K562 (cell line): ENCODE results near the gene IL10RB. TPM values are rescaled to one million over a fixed set of nuclear protein-coding genes. Genes with fewer than 3 reads are reported as not detected.

Source experiments
- ATAC-seq: fragments of 200-7000 bp; cut with Tn5 transposase; 3 replicates; pipeline ENCODE4 v1.9.1; 2020; ENCODE audit warnings: moderate library complexity
- BruUV-seq: library from RNA; stranded (reverse); fragments of 400-500 nt; replicated peaks from 2 replicates; lab custom pipeline; 2021; lab: Mats Ljungman, UMichigan
- CTCF ChIA-PET: fragments of 300-600 bp; formaldehyde crosslinking; extraction: SDS; loops from one replicate; lab custom pipeline; 2021; ENCODE audit warnings: low intra/inter-chr PET ratio; lab: Yijun Ruan, JAX
- POLR2A ChIA-PET: fragments of 300-600, 350-650 bp; sonication (Branson Sonifier 250); formaldehyde crosslinking; extraction: SDS; loops from one replicate; lab custom pipeline; 2021; ENCODE audit warnings: antibody characterized with exemption, inconsistent platforms; lab: Yijun Ruan, JAX
- DNase-seq, 4 experiments: peaks; one replicate each; pipeline versions ENCODE4 v3.0.0 to v3.0.0-alpha.2; 2011 to 2018; ENCODE audit warnings: low spot score in 3 of 4, mixed read lengths in 3 of 4; ENCODE audit errors: extremely low read depth in 1 of 4
- FAIRE-seq: peaks from 2 replicates; lab custom pipeline; 2011; peaks lifted over from hg19 to GRCh38; lab: Jason Lieb, UNC
- H2AFZ ChIP-seq: 2 replicates; pipeline ENCODE4 v1.6.0; 2011; ENCODE audit warnings: low read depth, low read length, control low read depth, inconsistent platforms
- H3K27ac ChIP-seq: fragments of 200-600 bp; 3 replicates; pipeline ENCODE4 v1.8.0; 2011; ENCODE audit warnings: low read depth, mild to moderate bottlenecking, control low read depth, inconsistent platforms, low read length, moderate library complexity, mixed read lengths; ENCODE audit errors: extremely low read depth
- H3K27me3 ChIP-seq, 2 experiments: fragments of 300-600 bp in 1 of 2; 2 replicates in 1 of 2; 3 replicates in 1 of 2; pipeline versions ENCODE4 v1.6.0 to v1.8.0; 2011; ENCODE audit warnings: inconsistent platforms in 2 of 2, low read length in 2 of 2, mild to moderate bottlenecking in 1 of 2, mixed read lengths in 1 of 2, moderate library complexity in 1 of 2; ENCODE audit not compliant: control insufficient read depth in 2 of 2, insufficient read depth in 2 of 2
- H3K36me3 ChIP-seq: fragments of 300-600 bp; 3 replicates; pipeline ENCODE4 v1.8.0; 2011; ENCODE audit warnings: mild to moderate bottlenecking, low read length, inconsistent platforms; ENCODE audit not compliant: control insufficient read depth, insufficient read depth
- H3K4me1 ChIP-seq, 2 experiments: fragments of 200-600 bp in 1 of 2; replicated peaks in 1 of 2; 2 replicates in 1 of 2; 3 replicates in 1 of 2; pipeline versions ENCODE4 v1.5.1 to v1.8.0; 2011; ENCODE audit warnings: inconsistent platforms in 2 of 2, low read length in 2 of 2, mild to moderate bottlenecking in 1 of 2, mixed read lengths in 1 of 2, moderate library complexity in 1 of 2; ENCODE audit not compliant: control insufficient read depth in 2 of 2, insufficient read depth in 2 of 2
- H3K4me2 ChIP-seq: 2 replicates; pipeline ENCODE4 v1.6.1; 2011; ENCODE audit warnings: low read length, control low read depth, inconsistent platforms, mixed read lengths; ENCODE audit not compliant: insufficient read depth
- H3K4me3 ChIP-seq: fragments of 200-600 bp; sonication (generic), shearing (Covaris generic); 2 replicates; pipeline ENCODE4 v1.5.1; 2016; ENCODE audit warnings: control low read depth, inconsistent platforms
- H3K79me2 ChIP-seq: fragments of 200-600 bp; 3 replicates; pipeline ENCODE4 v1.8.0; 2011; ENCODE audit warnings: low read length, inconsistent platforms; ENCODE audit not compliant: control insufficient read depth, insufficient read depth
- H3K9ac ChIP-seq, 2 experiments: 2 replicates each; pipeline versions ENCODE4 v1.6.0 to v1.6.1; 2011; ENCODE audit warnings: low read depth in 2 of 2, low read length in 2 of 2, control low read depth in 1 of 2, inconsistent platforms in 1 of 2, mild to moderate bottlenecking in 1 of 2, mixed read lengths in 1 of 2; ENCODE audit not compliant: insufficient read depth in 1 of 2
- H3K9me1 ChIP-seq: one replicate; pipeline ENCODE4 v1.6.0; 2011; ENCODE audit warnings: inconsistent platforms, mild to moderate bottlenecking, low read length, moderate library complexity; ENCODE audit not compliant: control insufficient read depth, insufficient read depth
- H3K9me3 ChIP-seq: replicated peaks from 2 replicates; pipeline ENCODE4 v1.5.1; 2011; ENCODE audit warnings: low read depth, low read length, inconsistent platforms; ENCODE audit not compliant: control insufficient read depth, insufficient read depth
- H4K20me1 ChIP-seq: replicated peaks from 2 replicates; pipeline ENCODE4 v1.6.1; 2011; ENCODE audit warnings: low read length, inconsistent platforms, mixed read lengths; ENCODE audit not compliant: control insufficient read depth, insufficient read depth
- BMI1 ChIP-seq: fragments of 150-350 bp; IDR thresholded peaks from 2 replicates; pipeline ENCODE4 v1.6.1; 2014; ENCODE audit warnings: low read length
- CREB1 ChIP-seq, 2 experiments: sonication (generic) in 1 of 2; formaldehyde crosslinking in 1 of 2; IDR thresholded peaks; 2 replicates each; pipeline versions ENCODE4 v1.6.1 to v1.8.0; 2012 to 2022; ENCODE audit warnings: inconsistent platforms in 1 of 2, mild to moderate bottlenecking in 1 of 2, missing genetic modification reagents in 1 of 2, moderate library complexity in 1 of 2
- ETS2 ChIP-seq: IDR thresholded peaks from 2 replicates; pipeline ENCODE4 v1.6.1; 2016; ENCODE audit warnings: borderline replicate concordance, missing genetic modification characterization, mild to moderate bottlenecking, moderate library complexity, missing compliant biosample characterization; ENCODE audit not compliant: poor library complexity, severe bottlenecking
- MED1 ChIP-seq: sonication (generic); formaldehyde crosslinking; IDR thresholded peaks from 2 replicates; pipeline ENCODE4 v1.8.1; 2023; ENCODE audit warnings: missing genetic modification reagents, borderline replicate concordance
- PHB2 ChIP-seq: fragments of 450-650 bp; IDR thresholded peaks from 2 replicates; pipeline ENCODE4 v1.6.1; 2017; ENCODE audit warnings: low read depth
- SIN3A ChIP-seq, 2 experiments: fragments of 150-350 bp in 1 of 2; IDR thresholded peaks; 2 replicates each; pipeline ENCODE4 v1.6.1; 2011 to 2016; ENCODE audit warnings: borderline replicate concordance in 2 of 2, low read depth in 2 of 2, low read length in 2 of 2, mild to moderate bottlenecking in 2 of 2, moderate library complexity in 2 of 2; ENCODE audit not compliant: control insufficient read depth in 1 of 2
- SMARCE1 ChIP-seq: fragments of 450-650 bp; IDR thresholded peaks from 2 replicates; pipeline ENCODE4 v1.7.1; 2016; ENCODE audit warnings: mild to moderate bottlenecking
- SREBF1 ChIP-seq: fragments of 150-350 bp; IDR thresholded peaks from 2 replicates; pipeline ENCODE4 v1.6.1; 2014; ENCODE audit warnings: antibody characterized with exemption, low read depth, low read length, borderline replicate concordance
- TCFL5 ChIP-seq: fragments of 250-450 bp; sonication (Bioruptor Pico); conservative IDR thresholded peaks from 2 replicates; pipeline ENCODE4 v1.6.1; 2021; ENCODE audit warnings: mild to moderate bottlenecking, moderate library complexity, matching md5 sums
- ZNF175 ChIP-seq: fragments of 200-800 bp; sonication (Bioruptor generic); IDR thresholded peaks from 2 replicates; pipeline ENCODE4 v1.6.1; 2016; ENCODE audit warnings: low read depth, mild to moderate bottlenecking, missing genetic modification characterization, missing compliant biosample characterization
- ZNF197 ChIP-seq: fragments of 200-800 bp; sonication (Bioruptor generic); IDR thresholded peaks from 2 replicates; pipeline ENCODE4 v1.6.1; 2016; ENCODE audit warnings: low read depth, missing genetic modification characterization, missing compliant biosample characterization
- WGBS: fragments of 100-300 bp; shearing (Covaris generic); methylation state at CpG from one replicate; pipeline ENCODE4 v1.1.6; 2016; ENCODE audit warnings: low coverage, mixed read lengths; ENCODE audit not compliant: insufficient coverage; ENCODE audit errors: missing lambda C conversion rate; 5-methylcytosine and 5-hydroxymethylcytosine counted together
- in situ Hi-C: fragments of 300-500 bp; cut with MboI; formaldehyde crosslinking; loops from 4 replicates; pipeline ENCODE4 v1.15.0; 2018; ENCODE audit warnings: inconsistent platforms, mixed read lengths
- intact Hi-C: fragments of 100-400 bp; cut with micrococcal nuclease; formaldehyde crosslinking; loops from 2 replicates; pipeline ENCODE4 v1.14.2; 2022
- polyA plus RNA-seq, 8 experiments: library from polyadenylated mRNA; depleted of rRNA in 4 of 8; stranded (reverse) in 5 of 8; unstranded in 3 of 8; fragments of >200 nt; fragmentation: Nextera tagmentation in 2 of 8; fragmentation: Illumina TruSeq in 1 of 8; extraction: Ambion mirVana in 2 of 8; extraction: Trizol in 1 of 8; gene quantifications; 2 replicates each; pipeline versions ENCODE4 v1.2.1 to v1.2.3, GENCODE V29; 2011 to 2014; ENCODE audit warnings: inconsistent platforms in 1 of 8, missing spikeins in 1 of 8
- total RNA-seq, 7 experiments: library from RNA; depleted of rRNA in 6 of 7; stranded (reverse); fragments of >200 nt in 6 of 7; fragmentation: Illumina TruSeq in 2 of 7; extraction: Trizol in 2 of 7; gene quantifications; 2 replicates each; pipeline versions ENCODE4 v1.2.1 to v1.2.3, GENCODE V29; 2011 to 2021; ENCODE audit warnings: low replicate concordance in 1 of 7
- TF ChIP-seq, protein P1 (sequence below): fragments of 250-450 bp; sonication (Bioruptor Pico); IDR thresholded peaks from 2 replicates; pipeline ENCODE4 v1.4.0; 2020; ENCODE audit warnings: borderline replicate concordance
- TF ChIP-seq, protein P2 (sequence below), 2 experiments: fragments of 450-650 bp in 1 of 2; sonication (generic) in 1 of 2; formaldehyde crosslinking; conservative IDR thresholded peaks; 2 replicates each; pipeline versions ENCODE4 v1.4.0 to v1.8.1; 2020 to 2022; ENCODE audit warnings: mild to moderate bottlenecking in 1 of 2, missing genetic modification reagents in 1 of 2
- TF ChIP-seq, protein P3 (sequence below): fragments of 250-450 bp; sonication (Bioruptor Pico); IDR thresholded peaks from 2 replicates; pipeline ENCODE4 v1.9.0; 2021; ENCODE audit warnings: mild to moderate bottlenecking, inconsistent platforms

IL10RB gene
- total and polyA plus RNA-seq, 9 of the 15 experiments (the other 6 are each of a cell fraction or from before 2014, with no cell fraction given), result 10.9 to 33.8 (median 23.0) TPM

- DNase-seq (no peak), ATAC-seq (no peak; the same call in 2 of the 3 replicates), FAIRE-seq (no peak)
- 3% methylated on average over 5 of the region's 5 CpGs for WGBS
- no peaks in the 10 kb centered on the region for H3K79me2 ChIP-seq
- BruUV-seq, result no TSS peak
- no peaks in the 10 kb centered on the region for H3K36me3 ChIP-seq
- H4K20me1 ChIP-seq, result no peaks in the 10 kb centered on the region
- H3K9me3 ChIP-seq, result no peaks in the 10 kb centered on the region
- CTCF ChIA-PET, result no interaction called here
- intact Hi-C loops (no loop called here), in situ Hi-C loops (no loop called here)
- no peak overlapping the region for H3K27ac ChIP-seq
- POLR2A ChIA-PET, result interaction anchor here (2.6 kb wide), 1 partner anchor 9 kb away, joined by 11 read pairs; the partner anchor contains the start of gene IFNAR1
- H3K4me3 ChIP-seq, result no peak overlapping the region
- no peaks in the 10 kb centered on the region for H3K9me1 ChIP-seq
- no peak overlapping the region for H3K9ac ChIP-seq
- H3K27me3 ChIP-seq, result peaks cover 5 to 12% of the 10 kb centered on the region in 2 experiments; a peak in 4 of 5 replicates
- H3K4me1 ChIP-seq, result no peaks in the 10 kb centered on the region
- no peak overlapping the region for H3K4me2 ChIP-seq
- no peak overlapping the region for H2AFZ ChIP-seq
- no peak for TF ChIP-seq ZNF197 (CRISPR knock-in tag)
- TF ChIP-seq, protein P1, sequence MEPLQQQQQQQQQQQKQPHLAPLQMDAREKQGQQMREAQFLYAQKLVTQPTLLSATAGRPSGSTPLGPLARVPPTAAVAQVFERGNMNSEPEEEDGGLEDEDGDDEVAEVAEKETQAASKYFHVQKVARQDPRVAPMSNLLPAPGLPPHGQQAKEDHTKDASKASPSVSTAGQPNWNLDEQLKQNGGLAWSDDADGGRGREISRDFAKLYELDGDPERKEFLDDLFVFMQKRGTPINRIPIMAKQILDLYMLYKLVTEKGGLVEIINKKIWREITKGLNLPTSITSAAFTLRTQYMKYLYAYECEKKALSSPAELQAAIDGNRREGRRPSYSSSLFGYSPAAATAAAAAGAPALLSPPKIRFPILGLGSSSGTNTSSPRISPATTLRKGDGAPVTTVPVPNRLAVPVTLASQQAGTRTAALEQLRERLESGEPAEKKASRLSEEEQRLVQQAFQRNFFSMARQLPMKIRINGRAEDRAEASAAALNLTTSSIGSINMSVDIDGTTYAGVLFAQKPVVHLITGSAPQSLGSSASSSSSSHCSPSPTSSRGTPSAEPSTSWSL (CRISPR knock-in tag), result no peak
- TF ChIP-seq MED1 (CRISPR knock-in tag), result no peak
- no peak for TF ChIP-seq SIN3A (IDR thresholded peaks at IDR 0.05; ENCODE audit: borderline replicate concordance in 2 of 2, control insufficient read depth in 1 of 2, low read depth in 2 of 2, low read length in 2 of 2)
- TF ChIP-seq, protein P2, sequence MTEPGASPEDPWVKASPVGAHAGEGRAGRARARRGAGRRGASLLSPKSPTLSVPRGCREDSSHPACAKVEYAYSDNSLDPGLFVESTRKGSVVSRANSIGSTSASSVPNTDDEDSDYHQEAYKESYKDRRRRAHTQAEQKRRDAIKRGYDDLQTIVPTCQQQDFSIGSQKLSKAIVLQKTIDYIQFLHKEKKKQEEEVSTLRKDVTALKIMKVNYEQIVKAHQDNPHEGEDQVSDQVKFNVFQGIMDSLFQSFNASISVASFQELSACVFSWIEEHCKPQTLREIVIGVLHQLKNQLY (CRISPR knock-in tag; conservative IDR thresholded peaks at IDR 0.05), result no peak
- no peak for TF ChIP-seq BMI1
- TF ChIP-seq, protein P3, sequence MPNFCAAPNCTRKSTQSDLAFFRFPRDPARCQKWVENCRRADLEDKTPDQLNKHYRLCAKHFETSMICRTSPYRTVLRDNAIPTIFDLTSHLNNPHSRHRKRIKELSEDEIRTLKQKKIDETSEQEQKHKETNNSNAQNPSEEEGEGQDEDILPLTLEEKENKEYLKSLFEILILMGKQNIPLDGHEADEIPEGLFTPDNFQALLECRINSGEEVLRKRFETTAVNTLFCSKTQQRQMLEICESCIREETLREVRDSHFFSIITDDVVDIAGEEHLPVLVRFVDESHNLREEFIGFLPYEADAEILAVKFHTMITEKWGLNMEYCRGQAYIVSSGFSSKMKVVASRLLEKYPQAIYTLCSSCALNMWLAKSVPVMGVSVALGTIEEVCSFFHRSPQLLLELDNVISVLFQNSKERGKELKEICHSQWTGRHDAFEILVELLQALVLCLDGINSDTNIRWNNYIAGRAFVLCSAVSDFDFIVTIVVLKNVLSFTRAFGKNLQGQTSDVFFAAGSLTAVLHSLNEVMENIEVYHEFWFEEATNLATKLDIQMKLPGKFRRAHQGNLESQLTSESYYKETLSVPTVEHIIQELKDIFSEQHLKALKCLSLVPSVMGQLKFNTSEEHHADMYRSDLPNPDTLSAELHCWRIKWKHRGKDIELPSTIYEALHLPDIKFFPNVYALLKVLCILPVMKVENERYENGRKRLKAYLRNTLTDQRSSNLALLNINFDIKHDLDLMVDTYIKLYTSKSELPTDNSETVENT (CRISPR knock-in tag), result no peak
- TF ChIP-seq SREBF1, result no peak
- no peak for TF ChIP-seq SMARCE1
- TF ChIP-seq PHB2, result no peak
- no peak for TF ChIP-seq TCFL5 (CRISPR knock-in tag)
- no peak for TF ChIP-seq ZNF175
- no peak for TF ChIP-seq ETS2 (tag)
- TF ChIP-seq CREB1 (IDR thresholded peaks at IDR 0.05), result no peak
- no peak for TF ChIP-seq CREB1 (CRISPR knock-in tag; IDR thresholded peaks at IDR 0.05)
These were observed 50.0 kb downstream of the IL10RB start for GRCh38 chr21:33315946-33316710.
